ENCODE results near the gene TEX35.

- TF ChIP-seq CTCF (IDR thresholded peaks at IDR 0.05), result no peak
- TF ChIP-seq EP300 (IDR thresholded peaks at IDR 0.05), result no peak
Observed at GRCh38 chr1:178477841-178478240, 35.1 kb upstream of the TEX35 start.

Measured in suprapubic skin (tissue), 3 donors.